Epithelial cell of esophagus (primary cell): ENCODE measurements around the gene NT5DC3.

Experiments
- DNase-seq: peaks from one replicate; pipeline ENCODE4 v3.0.0; 2010; ENCODE audit warnings: low read depth
- H3K4me3 ChIP-seq: 2 replicates; pipeline ENCODE4 v1.5.1; 2011; ENCODE audit warnings: mild to moderate bottlenecking, low read length, control low read depth
- TF ChIP-seq, protein P1 (sequence below): IDR thresholded peaks from 2 replicates; pipeline ENCODE4 v1.5.1; 2011; ENCODE audit warnings: low read depth, mild to moderate bottlenecking, low read length, control low read depth, inconsistent platforms; ENCODE audit not compliant: insufficient read depth; ENCODE audit errors: missing control alignments

The NT5DC3 gene

DNA sequence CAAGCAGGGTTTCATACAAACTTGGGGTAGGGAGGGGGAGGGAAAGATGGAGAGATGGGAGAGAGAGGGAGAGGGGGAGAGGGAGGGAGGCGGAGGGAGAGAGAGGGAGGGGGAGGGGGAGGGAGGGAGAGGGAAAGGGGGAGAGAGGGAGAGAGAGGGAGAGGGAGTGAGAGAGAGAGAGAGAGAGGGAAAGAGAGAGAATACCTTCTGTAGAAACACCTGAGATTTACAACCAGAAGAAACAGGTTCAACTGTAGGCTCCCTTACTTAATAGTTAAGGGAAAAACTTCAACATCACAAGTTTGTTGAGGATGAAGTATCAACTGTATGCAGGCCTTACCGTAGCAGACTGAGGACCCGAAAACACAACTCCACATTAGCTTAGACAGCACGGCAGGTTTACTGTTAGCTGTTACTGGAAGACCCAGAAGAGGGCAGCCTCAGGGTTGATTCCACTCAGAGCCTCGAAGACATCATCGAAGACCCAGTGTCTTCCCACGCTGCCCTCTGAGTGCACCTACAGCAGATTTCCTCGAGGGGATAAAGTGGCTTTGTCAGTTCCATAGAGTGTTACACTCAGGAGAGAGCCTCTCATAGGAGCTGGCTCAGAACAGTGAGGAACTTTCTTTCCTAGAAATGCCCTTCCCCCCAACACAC lies 72.4 kb downstream of the NT5DC3 start:
- TF ChIP-seq, protein P1, sequence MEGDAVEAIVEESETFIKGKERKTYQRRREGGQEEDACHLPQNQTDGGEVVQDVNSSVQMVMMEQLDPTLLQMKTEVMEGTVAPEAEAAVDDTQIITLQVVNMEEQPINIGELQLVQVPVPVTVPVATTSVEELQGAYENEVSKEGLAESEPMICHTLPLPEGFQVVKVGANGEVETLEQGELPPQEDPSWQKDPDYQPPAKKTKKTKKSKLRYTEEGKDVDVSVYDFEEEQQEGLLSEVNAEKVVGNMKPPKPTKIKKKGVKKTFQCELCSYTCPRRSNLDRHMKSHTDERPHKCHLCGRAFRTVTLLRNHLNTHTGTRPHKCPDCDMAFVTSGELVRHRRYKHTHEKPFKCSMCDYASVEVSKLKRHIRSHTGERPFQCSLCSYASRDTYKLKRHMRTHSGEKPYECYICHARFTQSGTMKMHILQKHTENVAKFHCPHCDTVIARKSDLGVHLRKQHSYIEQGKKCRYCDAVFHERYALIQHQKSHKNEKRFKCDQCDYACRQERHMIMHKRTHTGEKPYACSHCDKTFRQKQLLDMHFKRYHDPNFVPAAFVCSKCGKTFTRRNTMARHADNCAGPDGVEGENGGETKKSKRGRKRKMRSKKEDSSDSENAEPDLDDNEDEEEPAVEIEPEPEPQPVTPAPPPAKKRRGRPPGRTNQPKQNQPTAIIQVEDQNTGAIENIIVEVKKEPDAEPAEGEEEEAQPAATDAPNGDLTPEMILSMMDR: no peak
- DNase-seq: no peak
- no peak overlapping the region for H3K4me3 ChIP-seq

DNA sequence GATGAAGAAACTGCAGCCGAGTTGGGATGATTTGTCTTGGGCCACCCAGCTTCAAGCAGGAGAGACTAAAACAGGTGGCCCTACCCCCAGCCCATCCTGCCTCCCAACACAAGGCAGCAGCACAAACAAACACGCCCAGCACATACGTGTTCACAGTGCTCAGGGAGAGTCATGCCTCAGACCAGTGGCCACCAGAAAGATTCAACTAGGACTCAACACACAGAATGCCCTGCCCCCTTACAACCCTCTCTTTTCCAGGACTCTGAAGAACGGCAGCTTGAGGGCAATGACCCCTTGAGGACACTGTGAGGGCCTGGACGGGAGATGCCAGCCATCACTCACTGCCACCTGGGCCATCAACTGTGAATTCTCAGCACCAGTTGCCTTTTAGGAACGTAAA lies 75.0 kb downstream of the NT5DC3 start:
- DNase-seq: no peak
- TF ChIP-seq, protein P1: no peak
- H3K4me3 ChIP-seq: no peak overlapping the region

DNA sequence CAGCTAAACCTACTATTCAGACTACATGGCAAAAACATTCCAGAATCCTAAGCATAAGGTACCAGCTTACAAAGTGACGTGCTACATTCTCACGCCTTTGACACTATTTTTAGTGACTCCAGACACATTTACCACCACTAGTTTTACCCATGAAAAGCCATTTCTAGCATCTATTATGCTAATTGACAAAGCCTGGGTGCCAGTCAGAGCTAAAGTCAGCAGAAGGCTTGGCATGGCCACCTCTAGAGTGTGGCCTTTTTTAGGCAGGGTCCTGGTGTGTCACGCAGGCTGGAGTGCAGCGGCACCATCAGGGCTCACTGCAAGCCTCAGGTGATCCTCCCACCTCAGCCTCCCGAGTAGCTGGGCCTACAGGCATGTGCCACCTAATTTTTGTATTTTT lies 75.7 kb downstream of the NT5DC3 start:
- TF ChIP-seq, protein P1: no peak
- no peak for DNase-seq
- H3K4me3 ChIP-seq: no peak overlapping the region

DNA sequence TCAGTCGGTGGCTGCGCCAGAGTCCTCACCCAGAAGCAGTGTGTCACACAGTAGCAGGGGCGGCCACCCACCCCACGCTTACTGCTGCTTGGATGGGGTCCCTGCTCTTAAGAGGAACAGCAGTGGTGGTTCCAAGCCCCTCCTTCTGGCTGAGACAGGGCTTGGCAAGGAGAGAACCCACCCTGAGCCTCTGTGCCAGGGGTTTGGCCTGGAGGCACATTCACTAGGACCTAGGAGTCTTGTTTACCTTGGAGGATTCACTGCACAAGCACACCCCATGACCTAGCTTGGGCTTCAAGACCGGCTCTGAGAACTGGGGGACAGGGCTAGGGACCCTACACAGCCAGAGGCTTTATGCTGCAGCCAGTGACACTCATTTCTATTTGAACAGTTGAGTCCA lies 78.6 kb downstream of the NT5DC3 start:
- no peak for DNase-seq
- no peak overlapping the region for H3K4me3 ChIP-seq
- TF ChIP-seq, protein P1: no peak

DNA sequence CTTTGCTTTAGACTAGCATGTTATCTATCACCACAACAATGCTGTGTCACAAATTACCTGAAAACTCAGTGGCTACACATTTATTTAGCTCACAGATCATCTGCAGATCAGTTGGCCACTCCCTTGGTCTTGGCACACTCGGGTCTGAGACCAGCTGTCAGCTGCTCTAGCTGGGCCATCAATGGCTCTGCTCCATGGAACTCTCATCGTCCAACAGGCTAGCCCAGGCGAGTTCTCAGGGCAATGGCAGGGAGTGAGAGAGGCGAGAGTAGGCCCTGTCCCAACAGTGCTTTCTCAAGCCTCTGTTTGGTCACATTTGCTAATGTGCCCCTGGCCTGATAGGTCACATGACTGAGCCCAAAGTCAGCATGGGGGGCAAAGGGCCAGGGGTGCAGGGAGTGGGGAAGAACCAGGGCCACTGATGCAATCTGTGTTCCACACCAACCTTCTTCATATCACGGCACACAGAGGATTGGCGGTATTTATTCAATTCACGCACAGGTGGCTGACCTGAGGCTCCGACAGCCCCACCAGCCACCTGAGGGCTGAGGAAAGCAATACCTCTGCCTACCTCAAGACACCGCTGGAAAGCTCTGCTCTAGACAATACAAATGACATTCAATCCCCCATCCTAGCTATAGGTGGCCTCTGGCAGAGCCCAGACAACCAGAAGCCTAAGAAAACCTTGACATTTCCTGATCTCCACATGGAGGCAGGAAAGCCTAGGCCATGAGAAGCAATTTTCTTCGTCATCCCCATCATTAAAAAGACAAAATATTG lies 82.5 kb downstream of the NT5DC3 start:
- TF ChIP-seq, protein P1: no peak

DNA sequence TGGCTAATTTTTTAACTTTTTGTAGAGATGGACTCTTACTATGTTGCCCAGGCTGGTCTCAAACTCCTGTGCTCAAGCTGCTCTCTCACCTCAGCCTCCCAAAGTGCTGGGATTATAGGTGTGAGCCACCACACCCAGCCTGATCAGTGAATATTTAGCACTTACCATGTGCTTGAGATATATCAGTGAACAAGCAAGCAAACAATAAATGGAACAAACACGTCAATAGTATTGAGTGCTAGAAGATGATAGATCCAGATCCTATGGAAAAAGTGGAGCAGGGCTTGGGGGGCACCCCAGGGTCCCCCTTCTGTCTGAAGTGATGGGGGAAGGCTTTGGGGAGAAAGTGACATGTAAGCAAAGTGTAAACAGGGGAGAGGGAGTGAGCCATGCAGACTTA lies 83.8 kb downstream of the NT5DC3 start:
- no peak overlapping the region for H3K4me3 ChIP-seq
- TF ChIP-seq, protein P1: no peak
- no peak for DNase-seq

More for the DNA sequence above, 82.5 kb downstream of the NT5DC3 start:
- H3K4me3 ChIP-seq: no peak overlapping the region
- DNase-seq: no peak
